ENCODE results near the gene RNF152.

RNF152 gene

GRCh38 chr18:61892683-61893308 is at the start of gene RNF152:
RNF152 (minus strand) TSS chr18:61893007; CDS start chr18:61816463, 76,544 bp downstream.
- peak; percentile 40 for DNase-seq (ENCODE audit: low spot score)

- DNase-seq (ENCODE audit: low spot score) = no peak
These were observed 49.2 kb upstream of the RNF152 start for GRCh38 chr18:61941948-61942471.

GRCh38 chr18:61939046-61939674 is 46.4 kb upstream of the RNF152 start:
- no peak for DNase-seq (ENCODE audit: low spot score)

GRCh38 chr18:61935362-61935761 is 42.6 kb upstream of the RNF152 start:
- no peak for DNase-seq (ENCODE audit: low spot score)

GRCh38 chr18:61931654-61932379 is 39.0 kb upstream of the RNF152 start:
- DNase-seq (ENCODE audit: low spot score) = no peak

- no peak for DNase-seq (ENCODE audit: low spot score)
These were observed 37.3 kb upstream of the RNF152 start for GRCh38 chr18:61929881-61930640.

GRCh38 chr18:61926532-61926931 is 33.7 kb upstream of the RNF152 start:
- DNase-seq (ENCODE audit: low spot score) = no peak

- no peak for DNase-seq (ENCODE audit: low spot score)
These were observed 31.7 kb upstream of the RNF152 start for GRCh38 chr18:61924550-61924949.

- no peak for DNase-seq (ENCODE audit: low spot score)
These were observed 29.6 kb upstream of the RNF152 start for GRCh38 chr18:61922435-61922834.

GRCh38 chr18:61921621-61922235 is 28.9 kb upstream of the RNF152 start:
- DNase-seq (ENCODE audit: low spot score) = no peak

GRCh38 chr18:61917818-61918217 is 25.0 kb upstream of the RNF152 start:
- no peak for DNase-seq (ENCODE audit: low spot score)

- no peak for DNase-seq (ENCODE audit: low spot score)
These were observed 19.7 kb upstream of the RNF152 start for GRCh38 chr18:61912476-61912875.

GRCh38 chr18:61910101-61910500 is 17.3 kb upstream of the RNF152 start:
- no peak for DNase-seq (ENCODE audit: low spot score)

GRCh38 chr18:61908661-61909060 is 15.9 kb upstream of the RNF152 start:
- no peak for DNase-seq (ENCODE audit: low spot score)

- peak; percentile 56 for DNase-seq (ENCODE audit: low spot score)
These were observed 8.6 kb upstream of the RNF152 start for GRCh38 chr18:61901323-61901986.

- no peak for DNase-seq (ENCODE audit: low spot score)
These were observed 7.9 kb upstream of the RNF152 start for GRCh38 chr18:61900504-61901281.

- DNase-seq (ENCODE audit: low spot score) = no peak
These were observed 5.9 kb upstream of the RNF152 start for GRCh38 chr18:61898640-61899101.

GRCh38 chr18:61896757-61897156 is 4.0 kb upstream of the RNF152 start:
- no peak for DNase-seq (ENCODE audit: low spot score)

GRCh38 chr18:61896118-61896517 is 3.3 kb upstream of the RNF152 start:
- no peak for DNase-seq (ENCODE audit: low spot score)

Data from Ammon's horn (tissue), 1 donor.